ENCODE results near the gene FAM227A. TPM values are rescaled to one million over a fixed set of nuclear protein-coding genes. Genes with fewer than 3 reads are reported as not detected.

FAM227A gene
- total and polyA plus RNA-seq, 4 donors: 0.01 to 0.42 (median 0.04) TPM

DNA sequence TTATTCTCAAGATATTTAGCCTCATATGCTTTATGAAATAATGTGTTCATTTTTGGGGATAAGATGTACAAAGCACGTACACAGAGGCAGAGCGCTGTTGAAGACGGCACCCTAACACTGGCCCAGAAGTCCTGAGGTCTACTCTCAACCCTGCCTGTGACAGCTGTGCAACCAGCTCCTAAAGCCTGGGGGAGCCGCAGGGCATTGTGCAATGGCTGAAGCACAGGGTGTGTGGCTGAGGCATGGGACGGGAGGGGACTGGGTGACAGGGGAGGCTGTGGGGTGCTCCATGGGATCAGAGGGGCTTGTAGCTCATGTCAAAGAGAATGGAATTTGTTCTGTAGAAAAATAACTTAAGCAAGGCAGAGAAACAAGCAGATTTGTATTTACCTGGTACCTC is 27.7 kb downstream of the FAM227A start:
- Histone ChIP-seq H3K27ac (ENCODE audit: low read depth in 1 of 2, low read length in 2 of 2) (no peak overlapping the region), H3K27me3 (ENCODE audit: control insufficient read depth in 4 of 4, insufficient read depth in 4 of 4, low read length in 3 of 4) (no peaks in the 10 kb centered on the region), H3K9me3 (ENCODE audit: control insufficient read depth in 4 of 4, low read length in 3 of 4) (no peaks in the 10 kb centered on the region), H3K9ac (ENCODE audit: low read depth in 1 of 2, low read length in 2 of 2) (no peak overlapping the region), H3K36me3 (ENCODE audit: control insufficient read depth in 4 of 4, insufficient read depth in 3 of 4, low read depth in 1 of 4, low read length in 3 of 4) (no peaks in the 10 kb centered on the region), H3K4me3 (ENCODE audit: low read depth in 1 of 3, low read length in 3 of 3) (no peak overlapping the region), H3K4me1 (ENCODE audit: control insufficient read depth in 4 of 4, insufficient read depth in 4 of 4, low read length in 3 of 4) (no peaks in the 10 kb centered on the region)
- DNase-seq (ENCODE audit: low spot score): no peak
- TF ChIP-seq YY1 (IDR thresholded peaks at IDR 0.05): no peak
- TF ChIP-seq FOXA1 (IDR thresholded peaks at IDR 0.05): no peak
- no peak for TF ChIP-seq RXRA (IDR thresholded peaks at IDR 0.05)
- no peak for TF ChIP-seq RAD21 (IDR thresholded peaks at IDR 0.05)
- TF ChIP-seq HNF4A (conservative IDR thresholded peaks at IDR 0.05): no peak
- no peak for TF ChIP-seq EGR1 (IDR thresholded peaks at IDR 0.05; ENCODE audit: low read depth in 2 of 2)
- TF ChIP-seq HNF4G (IDR thresholded peaks at IDR 0.05): no peak
- TF ChIP-seq FOXA2 (IDR thresholded peaks at IDR 0.05): no peak
- TF ChIP-seq, protein P1, sequence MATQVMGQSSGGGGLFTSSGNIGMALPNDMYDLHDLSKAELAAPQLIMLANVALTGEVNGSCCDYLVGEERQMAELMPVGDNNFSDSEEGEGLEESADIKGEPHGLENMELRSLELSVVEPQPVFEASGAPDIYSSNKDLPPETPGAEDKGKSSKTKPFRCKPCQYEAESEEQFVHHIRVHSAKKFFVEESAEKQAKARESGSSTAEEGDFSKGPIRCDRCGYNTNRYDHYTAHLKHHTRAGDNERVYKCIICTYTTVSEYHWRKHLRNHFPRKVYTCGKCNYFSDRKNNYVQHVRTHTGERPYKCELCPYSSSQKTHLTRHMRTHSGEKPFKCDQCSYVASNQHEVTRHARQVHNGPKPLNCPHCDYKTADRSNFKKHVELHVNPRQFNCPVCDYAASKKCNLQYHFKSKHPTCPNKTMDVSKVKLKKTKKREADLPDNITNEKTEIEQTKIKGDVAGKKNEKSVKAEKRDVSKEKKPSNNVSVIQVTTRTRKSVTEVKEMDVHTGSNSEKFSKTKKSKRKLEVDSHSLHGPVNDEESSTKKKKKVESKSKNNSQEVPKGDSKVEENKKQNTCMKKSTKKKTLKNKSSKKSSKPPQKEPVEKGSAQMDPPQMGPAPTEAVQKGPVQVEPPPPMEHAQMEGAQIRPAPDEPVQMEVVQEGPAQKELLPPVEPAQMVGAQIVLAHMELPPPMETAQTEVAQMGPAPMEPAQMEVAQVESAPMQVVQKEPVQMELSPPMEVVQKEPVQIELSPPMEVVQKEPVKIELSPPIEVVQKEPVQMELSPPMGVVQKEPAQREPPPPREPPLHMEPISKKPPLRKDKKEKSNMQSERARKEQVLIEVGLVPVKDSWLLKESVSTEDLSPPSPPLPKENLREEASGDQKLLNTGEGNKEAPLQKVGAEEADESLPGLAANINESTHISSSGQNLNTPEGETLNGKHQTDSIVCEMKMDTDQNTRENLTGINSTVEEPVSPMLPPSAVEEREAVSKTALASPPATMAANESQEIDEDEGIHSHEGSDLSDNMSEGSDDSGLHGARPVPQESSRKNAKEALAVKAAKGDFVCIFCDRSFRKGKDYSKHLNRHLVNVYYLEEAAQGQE (IDR thresholded peaks at IDR 0.05): no peak
- no peak for TF ChIP-seq JUND (IDR thresholded peaks at IDR 0.05)
- TF ChIP-seq SP1 (IDR thresholded peaks at IDR 0.05): no peak
- no peak for TF ChIP-seq TAF1 (conservative IDR thresholded peaks at IDR 0.05)
- TF ChIP-seq, protein P2, sequence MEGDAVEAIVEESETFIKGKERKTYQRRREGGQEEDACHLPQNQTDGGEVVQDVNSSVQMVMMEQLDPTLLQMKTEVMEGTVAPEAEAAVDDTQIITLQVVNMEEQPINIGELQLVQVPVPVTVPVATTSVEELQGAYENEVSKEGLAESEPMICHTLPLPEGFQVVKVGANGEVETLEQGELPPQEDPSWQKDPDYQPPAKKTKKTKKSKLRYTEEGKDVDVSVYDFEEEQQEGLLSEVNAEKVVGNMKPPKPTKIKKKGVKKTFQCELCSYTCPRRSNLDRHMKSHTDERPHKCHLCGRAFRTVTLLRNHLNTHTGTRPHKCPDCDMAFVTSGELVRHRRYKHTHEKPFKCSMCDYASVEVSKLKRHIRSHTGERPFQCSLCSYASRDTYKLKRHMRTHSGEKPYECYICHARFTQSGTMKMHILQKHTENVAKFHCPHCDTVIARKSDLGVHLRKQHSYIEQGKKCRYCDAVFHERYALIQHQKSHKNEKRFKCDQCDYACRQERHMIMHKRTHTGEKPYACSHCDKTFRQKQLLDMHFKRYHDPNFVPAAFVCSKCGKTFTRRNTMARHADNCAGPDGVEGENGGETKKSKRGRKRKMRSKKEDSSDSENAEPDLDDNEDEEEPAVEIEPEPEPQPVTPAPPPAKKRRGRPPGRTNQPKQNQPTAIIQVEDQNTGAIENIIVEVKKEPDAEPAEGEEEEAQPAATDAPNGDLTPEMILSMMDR (IDR thresholded peaks at IDR 0.05; ENCODE audit: low read depth, low read length, missing input control): no peak
- TF ChIP-seq GABPA (IDR thresholded peaks at IDR 0.05 in 1 of 2, conservative IDR thresholded peaks at IDR 0.05 in 1 of 2): no peak
- TF ChIP-seq, protein P3, sequence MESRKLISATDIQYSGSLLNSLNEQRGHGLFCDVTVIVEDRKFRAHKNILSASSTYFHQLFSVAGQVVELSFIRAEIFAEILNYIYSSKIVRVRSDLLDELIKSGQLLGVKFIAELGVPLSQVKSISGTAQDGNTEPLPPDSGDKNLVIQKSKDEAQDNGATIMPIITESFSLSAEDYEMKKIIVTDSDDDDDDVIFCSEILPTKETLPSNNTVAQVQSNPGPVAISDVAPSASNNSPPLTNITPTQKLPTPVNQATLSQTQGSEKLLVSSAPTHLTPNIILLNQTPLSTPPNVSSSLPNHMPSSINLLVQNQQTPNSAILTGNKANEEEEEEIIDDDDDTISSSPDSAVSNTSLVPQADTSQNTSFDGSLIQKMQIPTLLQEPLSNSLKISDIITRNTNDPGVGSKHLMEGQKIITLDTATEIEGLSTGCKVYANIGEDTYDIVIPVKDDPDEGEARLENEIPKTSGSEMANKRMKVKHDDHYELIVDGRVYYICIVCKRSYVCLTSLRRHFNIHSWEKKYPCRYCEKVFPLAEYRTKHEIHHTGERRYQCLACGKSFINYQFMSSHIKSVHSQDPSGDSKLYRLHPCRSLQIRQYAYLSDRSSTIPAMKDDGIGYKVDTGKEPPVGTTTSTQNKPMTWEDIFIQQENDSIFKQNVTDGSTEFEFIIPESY (IDR thresholded peaks at IDR 0.05): no peak
- TF ChIP-seq NR2F2 (IDR thresholded peaks at IDR 0.05): no peak
- TF ChIP-seq, protein P4, sequence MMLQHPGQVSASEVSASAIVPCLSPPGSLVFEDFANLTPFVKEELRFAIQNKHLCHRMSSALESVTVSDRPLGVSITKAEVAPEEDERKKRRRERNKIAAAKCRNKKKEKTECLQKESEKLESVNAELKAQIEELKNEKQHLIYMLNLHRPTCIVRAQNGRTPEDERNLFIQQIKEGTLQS (IDR thresholded peaks at IDR 0.05): no peak
- TF ChIP-seq, protein P5, sequence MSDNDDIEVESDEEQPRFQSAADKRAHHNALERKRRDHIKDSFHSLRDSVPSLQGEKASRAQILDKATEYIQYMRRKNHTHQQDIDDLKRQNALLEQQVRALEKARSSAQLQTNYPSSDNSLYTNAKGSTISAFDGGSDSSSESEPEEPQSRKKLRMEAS (IDR thresholded peaks at IDR 0.05): no peak
- WGBS: 84% methylated on average over 5 of the region's 5 CpGs

Measured in liver (tissue), 9 donors.